Calu3 (cell line): ENCODE measurements around the gene DENND6A. TPM values are rescaled to one million over a fixed set of nuclear protein-coding genes. Genes with fewer than 3 reads are reported as not detected.

Experiments used
- BruUV-seq: library from RNA; stranded (reverse); fragments of 400-500 nt; replicated peaks from 2 replicates; lab custom pipeline; 2021; lab: Mats Ljungman, UMichigan
- CTCF ChIA-PET: fragments of 300-600 bp; sonication (Branson Sonifier 250); formaldehyde crosslinking; loops from one replicate; lab custom pipeline; 2022; ENCODE audit warnings: antibody characterized with exemption; lab: Charles Lee
- DNase-seq: peaks from one replicate; pipeline ENCODE4 v3.0.0; 2022
- H3K27ac Mint-ChIP-seq: one replicate; pipeline ENCODE4 v1.8.0; 2022; ENCODE audit warnings: mixed read lengths; ENCODE audit not compliant: unreplicated experiment
- H3K27me3 Mint-ChIP-seq: one replicate; pipeline ENCODE4 v1.8.0; 2022; ENCODE audit warnings: mixed read lengths; ENCODE audit not compliant: unreplicated experiment
- H3K36me3 Mint-ChIP-seq: one replicate; pipeline ENCODE4 v1.8.0; 2022; ENCODE audit warnings: mild to moderate bottlenecking, moderate library complexity, mixed read lengths; ENCODE audit not compliant: insufficient read depth, unreplicated experiment
- H3K4me1 Mint-ChIP-seq: one replicate; pipeline ENCODE4 v1.8.0; 2022; ENCODE audit warnings: mild to moderate bottlenecking, low read depth, mixed read lengths; ENCODE audit not compliant: unreplicated experiment
- H3K4me3 Mint-ChIP-seq: one replicate; pipeline ENCODE4 v1.8.0; 2022; ENCODE audit warnings: mild to moderate bottlenecking, low read depth, moderate library complexity, mixed read lengths; ENCODE audit not compliant: unreplicated experiment
- H3K9me3 Mint-ChIP-seq: one replicate; pipeline ENCODE4 v1.8.0; 2022; ENCODE audit warnings: low read depth, mixed read lengths; ENCODE audit not compliant: unreplicated experiment
- intact Hi-C: fragments of 100-400 bp; cut with micrococcal nuclease; formaldehyde crosslinking; loops from one replicate; pipeline ENCODE4 v1.10.0; 2022; ENCODE audit not compliant: unreplicated experiment
- total RNA-seq: library from RNA; stranded (reverse); gene quantifications from 2 replicates; pipeline ENCODE4 v1.2.3, GENCODE V29; 2022
- TF ChIP-seq, protein P1 (sequence below): fragments of 200-600 bp; IDR thresholded peaks from one replicate; pipeline ENCODE4 v1.8.0; 2022; ENCODE audit warnings: antibody characterized with exemption; ENCODE audit not compliant: unreplicated experiment

DENND6A gene
- total RNA-seq, 1 experiment from 2014 or later, result 23.7 TPM

DNA sequence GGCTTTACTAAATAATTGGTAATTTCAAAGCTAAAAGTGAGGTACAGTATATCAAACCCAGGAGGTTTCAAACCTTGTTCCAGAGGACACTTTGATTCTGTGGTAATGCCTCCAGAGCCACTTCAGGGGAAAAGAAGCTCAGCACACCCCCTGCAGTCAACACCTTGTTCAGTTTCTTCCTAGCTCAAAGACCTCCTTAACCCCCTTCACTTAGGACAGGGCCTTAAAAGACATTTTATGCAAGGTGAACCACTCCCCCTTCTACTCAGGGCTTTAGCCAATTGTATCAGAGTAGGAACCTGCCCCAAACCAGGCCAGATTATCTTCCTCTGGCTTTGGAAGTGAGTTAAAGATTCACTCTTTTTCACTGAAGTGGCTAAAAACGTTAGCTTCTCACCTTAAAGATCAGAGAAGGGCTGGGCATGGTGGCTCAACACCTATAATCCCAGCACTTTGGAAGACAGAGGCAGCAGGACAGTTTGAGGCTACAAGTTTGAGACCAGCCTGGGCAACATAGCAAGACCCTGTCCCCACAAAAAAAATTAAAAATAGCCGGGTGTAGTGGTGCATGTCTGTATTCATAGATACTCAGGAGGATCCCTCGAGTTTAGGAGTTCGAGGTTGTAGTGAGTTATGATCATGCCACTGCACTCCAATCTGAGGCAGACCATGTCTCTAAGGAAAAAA is 3.4 kb downstream of the DENND6A start:
- CTCF ChIA-PET, result interaction anchor here (0.7 kb wide), 1 partner anchor 413 kb away, joined by 5 read pairs; no protein-coding TSS in a partner anchor
- H3K36me3 Mint-ChIP-seq, result peaks cover 27% of the 10 kb centered on the region
- H3K27me3 Mint-ChIP-seq, result no peaks in the 10 kb centered on the region
- H3K27ac Mint-ChIP-seq, result no peak overlapping the region
- TF ChIP-seq, protein P1, sequence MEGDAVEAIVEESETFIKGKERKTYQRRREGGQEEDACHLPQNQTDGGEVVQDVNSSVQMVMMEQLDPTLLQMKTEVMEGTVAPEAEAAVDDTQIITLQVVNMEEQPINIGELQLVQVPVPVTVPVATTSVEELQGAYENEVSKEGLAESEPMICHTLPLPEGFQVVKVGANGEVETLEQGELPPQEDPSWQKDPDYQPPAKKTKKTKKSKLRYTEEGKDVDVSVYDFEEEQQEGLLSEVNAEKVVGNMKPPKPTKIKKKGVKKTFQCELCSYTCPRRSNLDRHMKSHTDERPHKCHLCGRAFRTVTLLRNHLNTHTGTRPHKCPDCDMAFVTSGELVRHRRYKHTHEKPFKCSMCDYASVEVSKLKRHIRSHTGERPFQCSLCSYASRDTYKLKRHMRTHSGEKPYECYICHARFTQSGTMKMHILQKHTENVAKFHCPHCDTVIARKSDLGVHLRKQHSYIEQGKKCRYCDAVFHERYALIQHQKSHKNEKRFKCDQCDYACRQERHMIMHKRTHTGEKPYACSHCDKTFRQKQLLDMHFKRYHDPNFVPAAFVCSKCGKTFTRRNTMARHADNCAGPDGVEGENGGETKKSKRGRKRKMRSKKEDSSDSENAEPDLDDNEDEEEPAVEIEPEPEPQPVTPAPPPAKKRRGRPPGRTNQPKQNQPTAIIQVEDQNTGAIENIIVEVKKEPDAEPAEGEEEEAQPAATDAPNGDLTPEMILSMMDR, result no peak
- peaks cover 16% of the 10 kb centered on the region for H3K4me1 Mint-ChIP-seq
- intact Hi-C loops, result loop anchor here (5.0 kb wide), 2 partner anchors 113 to 163 kb away; no protein-coding TSS in a partner anchor
- no peak for DNase-seq
- no TSS peak for BruUV-seq
- H3K9me3 Mint-ChIP-seq, result no peaks in the 10 kb centered on the region
- peak overlapping the region; percentile 12 for H3K4me3 Mint-ChIP-seq

DNA sequence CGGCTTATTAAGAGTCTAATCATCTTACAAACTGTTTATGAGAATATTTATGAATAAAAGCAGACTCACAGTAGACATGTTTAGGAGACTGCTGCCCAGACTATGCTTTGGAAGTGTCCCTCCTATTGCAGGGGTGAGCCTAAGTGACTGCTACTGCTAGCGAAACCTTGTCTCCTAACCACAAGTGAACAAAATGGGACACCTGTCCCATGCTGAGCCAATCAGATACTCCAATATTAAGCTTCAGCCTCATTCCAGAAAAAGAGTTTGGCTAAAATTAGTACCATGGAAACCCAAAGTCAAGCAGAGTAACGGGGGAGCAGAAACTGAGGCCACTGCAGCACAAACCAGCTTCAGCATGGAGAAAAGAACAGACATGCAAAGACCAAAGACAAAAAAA is 4.6 kb downstream of the DENND6A start:
- H3K27ac Mint-ChIP-seq, result no peak overlapping the region
- H3K36me3 Mint-ChIP-seq, result peaks cover 21% of the 10 kb centered on the region
- H3K9me3 Mint-ChIP-seq, result no peaks in the 10 kb centered on the region
- intact Hi-C loops, result loop anchor here (1.0 kb wide), 1 partner anchor 41 kb away; no protein-coding TSS in a partner anchor
- H3K4me3 Mint-ChIP-seq, result no peak overlapping the region
- DNase-seq, result no peak
- TF ChIP-seq, protein P1, result no peak
- BruUV-seq, result no TSS peak
- CTCF ChIA-PET, result interaction anchor here (0.7 kb wide), 1 partner anchor 68 kb away, joined by 4 read pairs; the partner anchor contains the start of gene SLMAP
- H3K4me1 Mint-ChIP-seq, result peaks cover 16% of the 10 kb centered on the region
- H3K27me3 Mint-ChIP-seq, result no peaks in the 10 kb centered on the region

DNA sequence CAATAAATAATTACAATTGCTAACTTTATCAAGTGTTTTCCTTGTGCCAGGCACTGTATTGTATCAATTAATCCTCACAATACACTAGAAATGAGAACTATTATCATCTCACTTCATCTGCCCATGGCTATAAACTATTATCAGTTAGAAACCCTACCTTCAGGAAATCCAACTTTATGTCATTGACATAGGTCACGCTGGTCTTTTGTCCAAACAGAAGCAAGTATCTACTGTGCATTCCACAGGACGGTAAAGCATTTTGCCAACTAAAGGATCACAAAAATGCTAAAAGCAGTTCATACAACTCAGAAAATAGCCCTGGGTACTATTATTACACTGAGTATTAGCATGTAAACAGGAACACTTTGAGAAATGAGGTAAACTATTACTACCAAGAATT is 9.6 kb downstream of the DENND6A start:
- peaks cover 16% of the 10 kb centered on the region for H3K4me1 Mint-ChIP-seq
- no peaks in the 10 kb centered on the region for H3K9me3 Mint-ChIP-seq
- no peak for DNase-seq
- peaks cover 6% of the 10 kb centered on the region for H3K36me3 Mint-ChIP-seq
- intact Hi-C loops, result no loop called here
- H3K27me3 Mint-ChIP-seq, result no peaks in the 10 kb centered on the region
- CTCF ChIA-PET, result no interaction called here
- TF ChIP-seq, protein P1, result no peak
- H3K27ac Mint-ChIP-seq, result no peak overlapping the region
- BruUV-seq, result no TSS peak
- H3K4me3 Mint-ChIP-seq, result no peak overlapping the region

DNA sequence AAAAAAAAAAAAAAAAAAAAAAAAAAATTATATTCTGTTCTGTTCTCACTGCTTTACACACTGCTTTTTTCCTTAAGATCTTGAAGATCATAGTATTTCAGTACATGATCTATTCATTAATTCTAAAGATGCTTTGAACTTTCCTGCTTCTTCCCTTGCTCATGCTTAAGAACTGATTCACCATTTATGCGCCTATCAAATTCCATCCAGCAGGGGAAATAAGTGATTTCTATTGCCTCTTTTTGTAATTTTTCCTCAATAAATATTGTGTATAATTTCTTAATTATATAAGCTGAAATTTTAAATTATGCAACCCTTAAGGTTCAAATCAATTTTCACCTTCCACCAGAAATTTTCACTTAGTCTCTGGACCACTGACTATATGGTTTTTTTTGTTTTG is 10.6 kb downstream of the DENND6A start:
- Mint-ChIP-seq H3K4me1 (peaks cover 14% of the 10 kb centered on the region), H3K4me3 (no peak overlapping the region), H3K27ac (no peak overlapping the region)

More for the DNA sequence above, 10.6 kb downstream of the DENND6A start:
- no TSS peak for BruUV-seq
- H3K27me3 Mint-ChIP-seq, result no peaks in the 10 kb centered on the region
- intact Hi-C loops, result no loop called here
- TF ChIP-seq, protein P1, result no peak
- no peaks in the 10 kb centered on the region for H3K9me3 Mint-ChIP-seq
- CTCF ChIA-PET, result interaction anchor here (0.8 to 1.0 kb wide), 2 partner anchors 28 to 110 kb away, joined by 3 to 4 read pairs; no protein-coding TSS in a partner anchor
- peaks cover 6% of the 10 kb centered on the region for H3K36me3 Mint-ChIP-seq
- DNase-seq, result no peak
